Inferior parietal cortex (tissue), 1 donor: ENCODE results near the gene REEP3.

Source experiments
- DNase-seq: peaks from one replicate; pipeline ENCODE4 v3.0.0-alpha.2; 2016; ENCODE audit errors: extremely low spot score

Gene REEP3

DNA sequence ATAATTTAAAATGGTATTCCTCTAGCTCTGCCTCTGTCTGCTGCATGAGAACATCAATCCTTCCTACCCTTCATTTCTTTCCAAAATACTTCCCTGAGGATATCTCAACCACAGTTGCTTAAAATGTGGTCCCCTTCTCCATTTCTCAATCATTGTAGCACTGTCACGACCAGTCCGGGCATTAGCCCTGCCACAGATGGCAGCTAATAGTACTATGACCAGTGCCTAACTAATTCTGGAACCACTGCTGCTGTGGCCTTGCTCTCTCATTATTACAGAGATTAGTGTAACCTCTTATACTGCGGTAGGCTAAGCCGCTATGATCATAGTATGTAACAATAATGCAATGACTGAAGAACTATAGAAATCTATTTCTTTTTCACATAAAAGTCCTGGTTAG lies 66.0 kb downstream of the REEP3 start:
- no peak for DNase-seq

DNA sequence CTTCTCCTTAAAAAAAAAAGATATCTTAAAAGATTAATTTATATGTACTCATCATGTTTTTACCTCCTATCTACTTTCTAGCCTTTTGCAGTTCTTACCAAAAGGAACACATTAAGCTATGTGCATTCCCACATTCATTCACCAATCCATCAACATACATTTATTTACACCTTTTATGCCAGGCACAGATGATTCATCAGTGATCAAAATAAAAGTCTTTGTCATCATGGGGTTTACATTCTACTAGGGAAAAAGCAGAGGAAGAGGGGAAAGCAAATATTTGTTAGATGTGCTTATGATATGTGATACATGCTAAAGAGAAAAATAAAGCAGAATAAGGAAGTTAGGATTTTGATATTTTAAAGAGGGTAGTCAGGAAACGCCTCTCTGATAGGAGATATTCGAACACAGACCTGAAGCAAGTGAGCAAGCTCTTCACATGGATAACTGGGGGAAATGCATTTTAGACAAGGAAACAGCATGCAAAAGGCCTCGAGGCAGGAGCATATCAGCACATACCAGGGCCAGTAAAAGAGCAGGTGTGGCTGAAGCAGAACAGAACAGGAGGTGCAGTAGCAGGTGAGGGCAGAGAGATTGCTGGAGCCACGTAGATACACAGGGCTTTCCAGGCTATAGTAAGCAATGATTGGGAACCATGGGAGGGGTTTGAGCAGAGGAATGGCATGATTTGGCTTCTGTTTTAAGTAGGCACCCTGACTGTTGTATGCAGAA lies 67.4 kb downstream of the REEP3 start:
- DNase-seq: no peak

DNA sequence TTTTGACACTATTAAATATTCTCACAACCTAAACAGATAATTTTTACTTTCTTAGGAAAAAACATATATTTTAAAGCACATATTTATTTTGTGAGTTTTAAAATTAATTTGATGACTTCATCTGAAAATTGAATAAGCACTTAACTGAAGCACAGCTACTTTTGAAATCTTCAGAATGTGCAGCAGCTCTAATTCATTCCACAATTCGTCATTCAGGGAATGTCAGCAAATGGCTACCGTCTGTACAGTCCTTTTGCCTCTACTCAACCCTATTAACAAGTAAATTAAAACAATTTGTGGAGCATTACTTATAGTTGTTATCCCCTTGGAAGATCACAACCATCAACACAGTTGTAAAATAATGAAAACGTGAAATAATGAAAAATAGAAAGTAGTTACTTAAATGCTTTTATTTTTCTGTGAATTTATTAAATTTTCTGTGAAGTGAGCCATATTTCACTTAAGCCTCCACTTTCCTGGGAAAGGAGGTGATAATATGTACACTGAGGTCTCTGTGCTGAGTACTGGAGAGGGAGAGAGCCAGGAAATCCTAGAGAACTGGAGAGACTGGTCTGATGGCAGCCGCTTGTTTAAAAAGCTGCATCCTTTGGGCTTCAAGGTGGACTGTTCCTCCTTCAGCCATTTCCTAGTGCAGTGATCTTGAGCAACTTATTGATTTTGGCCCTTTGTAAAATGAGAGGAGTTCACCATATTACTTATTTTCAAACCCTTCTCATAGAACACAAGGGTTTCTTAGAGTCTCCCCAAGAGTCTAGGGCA lies 70.6 kb downstream of the REEP3 start:
- no peak for DNase-seq

DNA sequence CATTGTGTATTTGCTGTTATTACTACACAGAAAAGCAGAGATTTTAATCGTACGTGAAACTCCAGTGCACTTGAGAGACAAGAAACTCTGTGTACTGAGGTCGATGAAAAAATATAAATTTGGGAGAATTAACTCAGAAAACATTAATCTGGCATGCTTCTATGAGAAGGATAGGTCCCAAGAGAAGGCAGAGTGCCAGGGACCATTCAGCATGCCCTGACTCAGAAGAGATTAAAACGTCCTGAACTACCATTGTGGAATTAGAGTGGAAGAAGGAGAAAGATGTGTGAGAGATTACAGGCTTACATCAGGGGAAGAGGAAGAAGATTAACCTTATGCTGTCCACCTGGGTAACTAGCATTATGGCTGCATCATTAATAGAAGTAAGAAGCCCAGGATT lies 72.4 kb downstream of the REEP3 start:
- DNase-seq: no peak

DNA sequence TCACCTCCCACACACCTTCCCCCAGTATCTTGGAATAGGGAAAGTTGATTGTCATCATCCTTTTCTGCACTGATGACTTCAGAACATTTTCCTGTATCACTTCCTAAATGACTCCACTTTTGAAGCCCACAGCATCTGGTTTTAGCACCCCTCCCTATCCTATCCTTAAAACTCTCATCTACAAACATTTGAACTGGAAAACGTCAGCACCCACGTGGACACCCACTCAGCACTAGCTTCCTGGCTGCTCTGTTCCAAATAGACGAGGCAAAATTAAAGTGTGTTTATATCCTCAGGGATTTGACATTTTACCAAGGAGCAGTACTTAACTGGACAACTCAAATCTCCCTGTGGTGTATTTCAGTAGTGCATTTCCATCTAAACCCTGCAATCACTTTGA lies 73.9 kb downstream of the REEP3 start:
- DNase-seq: no peak

DNA sequence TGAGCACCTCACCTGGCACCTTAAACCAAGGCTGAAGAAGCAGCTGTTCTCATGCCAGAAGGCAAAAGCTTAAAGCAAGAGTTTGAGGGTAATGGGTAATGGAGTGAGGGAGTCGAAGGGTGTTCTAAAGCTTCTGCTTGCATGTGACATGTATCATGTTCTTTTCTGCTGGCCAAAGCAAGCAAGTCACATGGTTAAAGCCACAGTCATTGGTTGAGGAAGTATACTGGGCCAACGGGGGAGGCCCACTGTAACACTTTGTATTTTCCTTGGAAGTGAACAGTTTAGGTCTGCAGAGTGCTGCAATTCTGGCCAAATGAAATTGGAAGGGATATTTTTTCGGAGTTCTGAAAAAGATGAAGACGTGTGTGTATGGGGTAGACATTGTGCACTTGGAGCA lies 75.7 kb downstream of the REEP3 start:
- DNase-seq: no peak

DNA sequence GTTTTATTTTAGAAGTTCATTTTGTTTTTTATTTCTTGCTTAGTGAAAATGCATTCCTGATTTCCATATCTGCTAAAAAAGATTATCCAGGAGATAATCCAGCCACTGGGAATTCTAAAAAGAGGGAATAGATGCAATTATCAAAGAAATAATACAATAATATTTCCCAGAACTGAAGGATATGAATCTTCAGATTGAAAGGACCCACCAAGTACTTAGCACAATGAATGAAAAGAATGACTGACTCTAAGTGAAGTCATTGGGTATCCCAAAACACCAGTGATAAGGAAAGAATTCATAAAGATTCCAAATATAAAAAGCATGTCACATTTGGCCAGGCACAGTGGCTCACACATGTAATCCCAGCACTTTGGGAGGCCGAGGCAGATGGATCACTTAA lies 79.3 kb downstream of the REEP3 start:
- no peak for DNase-seq

DNA sequence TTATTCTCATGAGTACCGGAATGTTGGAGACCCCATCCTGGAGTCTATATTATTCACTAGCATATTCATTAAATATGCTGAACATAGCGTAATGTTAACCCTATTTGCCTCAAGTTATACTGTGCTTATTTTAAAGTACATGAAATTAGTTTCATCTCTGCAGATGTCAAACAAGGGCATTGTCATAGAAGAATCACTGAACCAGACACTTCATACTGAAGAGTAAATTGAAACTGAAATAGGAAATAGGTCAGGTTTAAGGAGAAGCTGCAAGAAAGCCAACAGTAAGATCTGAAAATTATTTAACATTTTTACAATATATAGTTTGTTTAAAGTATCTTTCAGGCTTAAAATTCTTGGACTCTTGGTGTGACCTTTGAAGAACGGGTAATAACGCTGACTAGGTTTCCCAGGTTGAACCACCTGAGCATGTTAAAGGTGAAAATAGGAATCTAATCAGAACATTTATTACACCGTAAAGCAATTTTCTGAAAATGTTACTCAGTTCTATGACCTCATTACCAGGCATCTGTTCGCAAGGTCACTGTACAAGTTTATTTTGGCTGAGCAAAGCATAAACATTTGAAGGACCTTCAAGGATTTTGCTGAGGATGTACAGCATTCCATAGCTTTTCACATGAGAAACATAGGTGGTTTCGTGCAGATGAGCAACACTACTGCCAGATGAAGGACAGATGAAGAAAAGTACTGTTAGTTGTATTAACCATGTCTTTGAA lies 82.7 kb downstream of the REEP3 start:
- DNase-seq: no peak

DNA sequence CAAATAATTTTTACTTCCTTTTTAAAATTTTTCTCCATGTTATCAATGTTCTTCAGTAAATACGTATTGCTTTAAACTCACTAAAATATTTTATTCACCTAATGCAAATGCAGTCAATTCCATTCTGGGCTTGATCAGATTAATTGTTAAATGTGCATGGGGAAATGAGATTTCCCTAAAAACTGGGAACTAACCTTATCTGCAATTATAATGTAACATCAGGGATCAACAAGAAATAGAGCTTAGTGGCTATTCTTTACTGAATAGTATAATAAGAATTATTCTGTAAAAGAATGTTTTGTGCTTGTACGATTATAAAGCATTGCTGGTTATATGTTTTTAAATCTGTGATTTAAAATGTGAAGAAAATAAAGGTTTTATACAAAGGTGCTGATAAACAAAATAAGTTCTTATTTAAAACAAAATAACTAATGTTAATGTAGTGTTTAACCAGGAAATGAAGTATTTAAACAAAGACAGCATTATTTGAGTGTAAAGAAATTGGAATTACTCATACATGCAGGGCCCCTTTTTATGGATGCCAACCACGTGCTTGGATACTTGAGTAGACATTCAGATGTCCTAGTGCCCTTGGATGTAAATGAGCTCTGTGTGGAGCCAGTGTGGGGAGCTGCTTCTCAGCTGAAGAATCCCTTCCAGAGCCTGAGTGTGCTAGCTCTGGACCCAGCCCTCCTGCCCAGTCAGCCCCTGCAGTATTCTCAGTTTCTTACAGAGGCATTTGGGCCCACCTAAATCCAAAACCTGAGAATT lies 84.2 kb downstream of the REEP3 start:
- DNase-seq: peak; percentile 52

DNA sequence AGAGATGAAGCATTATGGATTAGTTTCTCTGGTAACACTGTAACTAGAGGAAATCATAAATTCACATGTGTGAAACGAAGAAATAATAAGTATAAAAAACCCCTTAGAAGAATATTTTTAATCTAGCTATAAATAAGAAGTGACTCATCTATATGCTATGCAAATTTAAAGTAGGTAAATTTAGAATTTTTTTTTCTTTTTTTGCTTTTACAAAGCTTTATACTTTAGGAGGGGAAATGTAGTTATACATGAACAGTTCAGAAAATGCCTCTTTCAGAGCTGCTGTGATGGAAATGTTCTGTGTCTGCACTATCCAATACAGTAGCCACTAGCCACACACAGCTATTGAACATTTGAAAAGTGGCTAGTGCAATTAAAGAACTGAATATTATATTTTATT lies 87.3 kb downstream of the REEP3 start:
- no peak for DNase-seq

DNA sequence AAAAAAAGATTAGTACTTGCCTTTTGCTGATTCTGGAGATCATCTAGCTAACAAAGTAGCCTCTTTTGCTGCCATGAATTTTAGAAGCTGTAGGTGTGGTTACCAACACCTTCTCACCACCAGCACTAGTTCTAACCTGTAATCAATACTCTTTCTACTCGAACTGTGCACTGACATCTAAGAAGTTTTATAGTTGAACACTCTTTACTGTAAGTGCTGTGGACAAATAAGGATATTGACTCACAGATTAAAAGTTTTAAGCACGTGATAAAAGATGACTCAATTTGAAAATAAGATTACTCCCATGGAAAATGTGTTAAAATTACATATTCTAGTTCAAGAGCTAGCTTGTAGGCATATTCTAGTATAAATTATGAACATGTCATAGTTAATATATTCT lies 89.9 kb downstream of the REEP3 start:
- no peak for DNase-seq

DNA sequence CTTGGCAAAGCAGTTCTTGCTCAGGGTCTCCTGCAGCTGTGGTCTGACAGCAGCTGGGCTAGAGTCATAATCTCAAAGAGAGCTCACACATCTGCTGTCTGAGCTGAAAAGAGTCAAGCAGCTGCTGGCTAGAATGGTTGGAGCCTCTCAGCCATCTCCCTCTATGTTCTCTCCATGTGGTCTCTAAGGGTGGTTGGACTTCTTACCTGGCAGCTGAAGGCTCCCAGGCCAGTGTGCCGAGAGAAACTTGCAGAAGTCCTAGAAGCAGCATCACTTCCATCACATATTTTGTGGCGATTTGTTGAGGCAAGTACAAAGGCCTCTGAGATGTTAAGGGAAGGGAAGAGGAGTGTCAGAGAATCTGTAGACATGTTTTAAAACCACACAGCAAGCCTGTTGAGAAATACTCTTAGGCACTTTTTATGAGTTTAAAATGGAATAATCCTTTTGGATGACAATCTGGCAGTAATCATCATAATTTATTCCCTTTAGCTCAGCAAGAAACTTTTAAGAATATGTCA lies 93.2 kb downstream of the REEP3 start:
- DNase-seq: peak; percentile 17

DNA sequence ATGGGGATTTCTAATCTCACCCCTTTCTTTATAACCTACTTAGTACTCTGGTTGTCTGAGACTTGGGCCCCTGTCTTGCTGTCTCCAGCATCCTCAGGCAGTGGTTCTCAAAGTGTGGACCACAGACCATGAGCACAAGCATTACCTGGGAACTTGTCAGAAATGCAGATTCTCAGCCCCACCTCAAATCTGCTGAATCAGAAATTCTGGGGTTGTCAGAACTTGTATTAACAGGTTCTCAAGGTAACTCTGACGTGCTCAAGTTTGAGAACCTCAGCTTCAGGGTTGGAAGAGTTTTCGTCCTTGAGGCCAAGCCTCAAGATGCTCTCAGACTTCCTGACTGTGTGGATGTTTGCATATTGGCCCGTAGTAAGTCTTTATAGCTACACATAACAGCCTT lies 97.4 kb downstream of the REEP3 start:
- DNase-seq: no peak

DNA sequence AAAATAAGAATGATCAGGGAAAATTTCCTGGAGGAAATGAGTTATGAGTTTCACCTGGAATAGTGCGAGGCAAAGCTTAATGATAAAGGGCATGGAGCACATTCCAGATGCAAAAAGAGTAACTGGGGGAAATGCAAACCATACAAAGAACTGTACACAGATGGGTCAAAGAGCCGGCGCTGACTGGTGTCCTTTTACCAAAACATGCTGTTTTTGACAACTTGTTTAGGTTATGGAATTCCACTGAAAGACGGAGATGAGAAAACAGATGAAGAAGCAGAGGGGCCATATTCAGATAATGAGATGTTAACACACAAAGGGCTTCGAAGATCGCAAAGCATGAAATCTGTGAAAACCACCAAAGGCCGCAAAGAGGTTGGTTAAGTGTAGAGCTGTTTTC lies 98.2 kb downstream of the REEP3 start:
- DNase-seq: no peak

DNA sequence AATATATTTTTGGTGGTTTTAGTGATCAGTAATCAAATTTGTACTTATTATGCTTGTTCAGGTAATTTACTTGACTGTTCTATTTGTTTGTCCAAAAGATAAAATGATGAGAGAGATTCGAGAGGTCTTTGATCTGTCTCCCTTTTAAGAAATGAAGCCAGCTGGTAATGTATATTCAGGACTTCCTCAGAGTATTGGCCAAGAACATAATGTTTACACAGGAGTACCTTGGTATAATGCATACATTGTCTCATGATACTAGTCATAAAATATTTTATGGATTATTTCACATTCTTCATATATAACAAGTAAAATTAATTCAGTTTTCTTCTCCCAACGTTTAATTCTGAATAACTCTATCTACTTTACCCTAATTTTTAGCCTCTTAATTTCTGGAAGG lies 100.9 kb downstream of the REEP3 start:
- DNase-seq: no peak

DNA sequence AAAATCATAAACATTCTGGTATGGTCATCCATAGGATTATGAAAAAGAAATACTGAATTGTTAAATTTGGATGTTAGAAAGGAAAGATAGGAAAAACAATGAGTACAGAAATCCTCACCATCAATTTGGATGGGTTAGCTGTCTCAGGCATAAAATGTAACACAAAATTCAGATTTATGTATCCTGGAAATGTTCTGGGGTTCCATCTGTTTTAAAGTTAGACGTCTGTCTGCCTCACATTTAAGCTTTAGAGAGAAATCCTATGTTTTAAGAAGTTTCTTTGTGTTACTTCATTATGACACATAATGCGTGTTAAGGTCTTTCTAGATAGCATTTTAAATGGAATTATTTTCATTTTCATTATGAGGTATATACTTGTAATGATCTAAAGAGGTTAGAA lies 103.5 kb downstream of the REEP3 start:
- DNase-seq: no peak

DNA sequence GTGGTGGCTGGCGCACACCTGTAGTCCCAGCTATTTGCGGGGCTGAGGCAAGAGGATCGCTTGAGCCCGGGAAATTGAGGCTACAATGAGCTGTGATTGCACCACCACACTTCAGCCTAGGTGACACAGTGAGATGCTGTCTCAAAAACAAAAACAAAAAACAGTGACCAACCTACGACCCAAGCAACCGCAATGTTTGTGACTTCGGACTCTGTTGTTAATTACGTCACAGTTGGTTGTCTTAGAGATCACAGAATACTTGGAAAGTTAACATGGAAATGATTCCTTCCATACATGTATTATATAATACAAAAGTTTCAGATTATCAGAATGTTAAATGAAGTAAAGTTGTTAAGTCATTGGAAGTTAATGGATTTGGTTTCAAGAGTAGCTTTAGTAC lies 106.2 kb downstream of the REEP3 start:
- DNase-seq: no peak

DNA sequence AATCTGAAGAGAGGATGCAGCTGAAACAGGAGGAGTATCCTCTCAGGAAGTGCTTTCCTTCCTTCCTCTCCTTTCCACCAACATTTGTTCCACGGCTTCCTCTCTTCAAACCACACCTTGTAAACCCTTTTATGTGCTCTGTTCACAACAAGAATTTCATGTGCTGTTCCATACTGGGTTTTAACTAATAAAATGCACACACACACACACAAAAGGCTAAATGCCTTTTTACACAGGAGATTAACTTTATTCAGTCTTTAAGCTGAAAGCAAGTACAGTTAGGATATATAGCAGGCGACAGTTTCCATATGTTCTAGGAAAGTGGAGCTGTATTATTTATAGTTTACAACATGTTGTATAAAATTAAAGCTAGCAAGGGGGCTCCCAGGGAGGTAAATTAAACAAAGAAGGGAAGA lies 106.7 kb downstream of the REEP3 start:
- DNase-seq: no peak

DNA sequence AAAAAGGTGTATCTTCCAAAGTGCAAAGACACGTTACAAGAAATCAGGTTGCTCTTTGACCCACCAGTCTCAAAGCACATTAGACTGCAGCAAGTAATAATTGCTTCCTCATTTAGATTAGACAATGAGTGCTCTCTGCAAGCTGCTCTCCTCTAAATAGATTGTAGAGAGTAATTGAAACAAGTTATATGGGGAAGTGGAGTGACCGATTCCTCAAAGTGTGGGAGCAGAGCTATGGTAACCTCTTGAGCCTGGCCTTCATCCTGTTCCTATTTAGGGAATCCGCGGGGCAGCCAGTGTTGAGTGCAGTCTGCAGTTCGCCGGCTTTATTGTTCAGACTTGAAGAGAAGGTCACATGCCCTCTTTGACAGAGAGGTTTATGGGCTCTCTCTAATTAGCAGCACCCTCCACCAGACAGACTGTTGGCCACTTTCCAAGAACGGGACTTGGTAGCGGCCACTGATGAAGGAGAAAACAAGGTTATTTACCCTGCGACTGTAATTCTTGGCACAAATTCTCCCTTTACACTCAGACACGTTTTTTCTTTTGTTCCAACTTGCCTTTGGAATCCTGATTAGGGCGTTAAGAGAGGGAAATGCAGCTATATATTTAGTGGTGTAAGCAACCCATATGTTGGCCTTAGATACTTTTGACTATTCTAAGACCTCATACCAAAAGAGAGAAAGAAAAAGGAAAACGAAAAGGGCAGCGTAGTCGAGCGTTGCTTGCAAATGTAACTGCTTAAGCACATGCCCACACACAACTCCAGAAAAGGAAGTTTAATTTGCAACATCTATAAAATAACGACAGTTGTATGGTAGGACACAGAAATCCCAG lies 107.5 kb downstream of the REEP3 start:
- DNase-seq: peak; percentile 77

DNA sequence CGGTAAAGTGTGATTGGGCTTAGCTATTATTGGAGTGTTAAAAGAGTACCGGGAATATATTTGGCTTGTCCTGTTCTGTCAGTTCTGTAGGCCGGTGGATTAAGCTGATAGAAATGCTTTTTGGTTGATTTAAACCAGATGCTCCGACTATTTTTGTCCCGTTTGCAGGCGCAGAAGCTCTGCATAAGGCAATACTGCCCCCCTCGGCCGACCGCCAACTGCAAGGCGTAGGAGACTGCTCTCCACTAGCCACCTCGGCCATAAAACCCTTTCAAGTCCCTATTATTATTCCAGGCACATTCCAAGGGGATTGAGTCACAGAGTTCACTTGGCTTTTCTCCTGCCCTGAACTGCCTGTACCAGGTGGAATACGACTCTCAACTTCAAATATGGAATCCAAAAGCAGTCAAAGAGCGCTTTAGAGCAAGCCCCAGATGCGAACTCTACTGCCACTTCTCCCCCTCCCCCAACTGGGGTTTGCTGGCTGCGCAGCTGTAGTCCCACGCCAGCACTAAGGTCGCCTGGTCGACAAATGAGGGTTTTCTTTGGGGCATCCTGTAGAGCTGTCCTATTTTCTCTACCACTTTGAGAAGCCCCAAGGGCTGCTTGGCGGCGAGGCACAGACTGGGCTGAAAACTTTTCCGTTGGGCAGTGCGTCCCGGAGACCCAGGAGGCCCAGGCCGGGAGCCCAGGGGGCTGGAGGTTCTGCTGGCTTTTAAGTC lies 108.3 kb downstream of the REEP3 start:
- DNase-seq: peak; percentile 93
